IMR-90 (cell line): ENCODE data around the gene ATP4B. TPM values are rescaled to one million over a fixed set of nuclear protein-coding genes. Genes with fewer than 3 reads are reported as not detected.
A peak's percentile ranks its signal among the peaks of the same experiment; 100 is the strongest.

Experiments
- ATAC-seq: fragments of 200-7000 bp; cut with Tn5 transposase; 2 replicates; pipeline ENCODE4 v1.9.1; 2020; ENCODE audit warnings: low read depth, mild to moderate bottlenecking, moderate library complexity
- BruUV-seq: library from RNA; stranded (reverse); fragments of 400-500 nt; replicated peaks from 2 replicates; lab custom pipeline; 2021; lab: Mats Ljungman, UMichigan
- CTCF ChIA-PET: fragments of 300-600 bp; formaldehyde crosslinking; extraction: SDS; loops from one replicate; lab custom pipeline; 2021; ENCODE audit warnings: antibody characterized with exemption; lab: Yijun Ruan, JAX
- POLR2A ChIA-PET: fragments of 300-600 bp; sonication (Branson Sonifier 250); formaldehyde crosslinking; loops from one replicate; lab custom pipeline; 2022; ENCODE audit warnings: antibody characterized with exemption; ENCODE audit not compliant: unreplicated experiment; lab: Charles Lee
- DNase-seq: peaks from one replicate; pipeline ENCODE4 v3.0.0; 2013
- H2AFZ ChIP-seq: replicated peaks from 2 replicates; pipeline ENCODE3; 2013; ENCODE audit warnings: low read length, mild to moderate bottlenecking; ENCODE audit not compliant: poor library complexity
- H2AK5ac ChIP-seq: 2 replicates; pipeline ENCODE4 v1.6.1; 2013; ENCODE audit warnings: low read depth, low read length, inconsistent platforms
- H2AK9ac ChIP-seq: replicated peaks from 2 replicates; pipeline ENCODE3; 2013; ENCODE audit warnings: mild to moderate bottlenecking, low read depth, low read length, moderate library complexity; ENCODE audit not compliant: poor library complexity
- H2BK120ac ChIP-seq: 2 replicates; pipeline ENCODE4 v1.6.1; 2013; ENCODE audit warnings: low read depth, low read length, inconsistent platforms
- H2BK15ac ChIP-seq: 3 replicates; pipeline ENCODE4 v1.6.1; 2013; ENCODE audit warnings: low read depth, low read length, inconsistent platforms
- H2BK20ac ChIP-seq: 2 replicates; pipeline ENCODE4 v1.6.1; 2013; ENCODE audit warnings: low read depth, mild to moderate bottlenecking, inconsistent platforms, low read length, moderate library complexity
- H2BK5ac ChIP-seq: 2 replicates; pipeline ENCODE4 v1.6.1; 2013; ENCODE audit warnings: mild to moderate bottlenecking, low read depth, low read length, inconsistent platforms; ENCODE audit not compliant: poor library complexity, severe bottlenecking
- H3K14ac ChIP-seq: replicated peaks from 2 replicates; pipeline ENCODE4 v1.6.1; 2013; ENCODE audit warnings: low read depth, low read length, inconsistent platforms
- H3K18ac ChIP-seq: 2 replicates; pipeline ENCODE4 v1.6.1; 2013; ENCODE audit warnings: low read depth, low read length, control low read depth
- H3K23ac ChIP-seq: 2 replicates; pipeline ENCODE4 v1.6.1; 2013; ENCODE audit warnings: low read depth, low read length, inconsistent platforms
- H3K27ac ChIP-seq: 2 replicates; pipeline ENCODE4 v1.5.1; 2013; ENCODE audit warnings: mild to moderate bottlenecking, control low read depth, low read length; ENCODE audit not compliant: insufficient read depth
- H3K27me3 ChIP-seq: 2 replicates; pipeline ENCODE4 v1.6.1; 2013; ENCODE audit warnings: low read length; ENCODE audit not compliant: control insufficient read depth, insufficient read depth
- H3K36me3 ChIP-seq: 2 replicates; pipeline ENCODE4 v1.6.1; 2013; ENCODE audit warnings: low read length, mixed read lengths; ENCODE audit not compliant: control insufficient read depth, insufficient read depth
- H3K4ac ChIP-seq: 2 replicates; pipeline ENCODE4 v1.6.1; 2013; ENCODE audit warnings: low read depth, low read length, inconsistent platforms
- H3K4me1 ChIP-seq: 2 replicates; pipeline ENCODE4 v1.6.1; 2013; ENCODE audit warnings: low read length, mixed read lengths; ENCODE audit not compliant: control insufficient read depth, insufficient read depth
- H3K4me2 ChIP-seq: 2 replicates; pipeline ENCODE4 v1.6.1; 2013; ENCODE audit warnings: low read depth, mild to moderate bottlenecking, control low read depth, low read length, moderate library complexity
- H3K4me3 ChIP-seq: 2 replicates; pipeline ENCODE4 v1.5.1; 2013; ENCODE audit warnings: low read depth, mild to moderate bottlenecking, control low read depth, low read length, moderate library complexity; ENCODE audit not compliant: insufficient read depth
- H3K56ac ChIP-seq: 2 replicates; pipeline ENCODE4 v1.6.1; 2013; ENCODE audit warnings: low read length, inconsistent platforms; ENCODE audit not compliant: insufficient read depth; ENCODE audit errors: extremely low read depth
- H3K79me1 ChIP-seq, 2 experiments: 2 replicates each; pipeline ENCODE4 v1.6.1; 2013; ENCODE audit warnings: low read length in 2 of 2, inconsistent platforms in 1 of 2, low read depth in 1 of 2
- H3K9ac ChIP-seq: 2 replicates; pipeline ENCODE4 v1.6.1; 2013; ENCODE audit warnings: low read depth, low read length, control low read depth
- H3K9me1 ChIP-seq: 2 replicates; pipeline ENCODE4 v1.6.1; 2013; ENCODE audit warnings: low read length, inconsistent platforms; ENCODE audit not compliant: insufficient read depth
- H3K9me3 ChIP-seq: 2 replicates; pipeline ENCODE4 v1.6.1; 2013; ENCODE audit warnings: low read length; ENCODE audit not compliant: control insufficient read depth, insufficient read depth
- H4K20me1 ChIP-seq: 2 replicates; pipeline ENCODE4 v1.6.1; 2013; ENCODE audit warnings: low read length, inconsistent platforms; ENCODE audit not compliant: insufficient read depth
- H4K5ac ChIP-seq: 2 replicates; pipeline ENCODE4 v1.6.1; 2013; ENCODE audit warnings: mild to moderate bottlenecking, low read depth, low read length, control low read depth
- H4K8ac ChIP-seq, 2 experiments: 2 replicates each; pipeline ENCODE4 v1.6.1; 2013; ENCODE audit warnings: low read depth in 2 of 2, low read length in 2 of 2, control low read depth in 1 of 2, inconsistent platforms in 1 of 2
- H4K91ac ChIP-seq: 2 replicates; pipeline ENCODE4 v1.6.1; 2013; ENCODE audit warnings: low read depth, low read length, inconsistent platforms; ENCODE audit not compliant: insufficient read depth
- BHLHE40 ChIP-seq: fragments of 150-350 bp; IDR thresholded peaks from 2 replicates; pipeline ENCODE4 v1.6.1; 2016; ENCODE audit warnings: mild to moderate bottlenecking, low read depth, low read length
- CEBPB ChIP-seq: IDR thresholded peaks from 2 replicates; pipeline ENCODE4 v1.6.1; 2012; ENCODE audit warnings: low read depth, low read length, improper control_type of control experiment
- RAD21 ChIP-seq: IDR thresholded peaks from 2 replicates; pipeline ENCODE4 v1.6.1; 2012; ENCODE audit warnings: low read length, improper control_type of control experiment
- WGBS, 2 experiments: methylation state at CpG; one replicate each; pipeline versions ENCODE4 v1.1.5 to v1.1.7; 2013; ENCODE audit warnings: missing lambda C conversion rate in 2 of 2; ENCODE audit not compliant: insufficient read length in 1 of 2; ENCODE audit errors: extremely low coverage in 2 of 2; 5-methylcytosine and 5-hydroxymethylcytosine counted together
- dilution Hi-C: fragments of 300-500 bp; cut with HindIII; formaldehyde crosslinking; loops from one replicate; pipeline ENCODE4 v1.14.3; 2018; ENCODE audit warnings: low sequenced_read_pairs; ENCODE audit not compliant: unreplicated experiment
- in situ Hi-C: fragments of 300-500 bp; cut with MboI; formaldehyde crosslinking; loops from 3 replicates; pipeline ENCODE4 v1.14.3; 2019; ENCODE audit warnings: low sequenced_read_pairs, inconsistent platforms, mixed read lengths
- intact Hi-C: fragments of 100-400 bp; cut with micrococcal nuclease; formaldehyde crosslinking; loops from 2 replicates; pipeline ENCODE4 v1.10.0; 2022
- polyA plus RNA-seq, 3 experiments: library from polyadenylated mRNA; depleted of rRNA; stranded (reverse); fragments of >200 nt; gene quantifications; 2 replicates each; pipeline ENCODE4 v1.2.3, GENCODE V29; 2012; ENCODE audit warnings: low replicate concordance in 1 of 3
- total RNA-seq: library from RNA; depleted of rRNA; stranded (reverse); fragments of >200 nt; gene quantifications from 2 replicates; pipeline ENCODE4 v1.2.3, GENCODE V29; 2012

ATP4B gene
- total and polyA plus RNA-seq, 2 of the 4 experiments (the other 2 are of a cell fraction), result not detected

DNA sequence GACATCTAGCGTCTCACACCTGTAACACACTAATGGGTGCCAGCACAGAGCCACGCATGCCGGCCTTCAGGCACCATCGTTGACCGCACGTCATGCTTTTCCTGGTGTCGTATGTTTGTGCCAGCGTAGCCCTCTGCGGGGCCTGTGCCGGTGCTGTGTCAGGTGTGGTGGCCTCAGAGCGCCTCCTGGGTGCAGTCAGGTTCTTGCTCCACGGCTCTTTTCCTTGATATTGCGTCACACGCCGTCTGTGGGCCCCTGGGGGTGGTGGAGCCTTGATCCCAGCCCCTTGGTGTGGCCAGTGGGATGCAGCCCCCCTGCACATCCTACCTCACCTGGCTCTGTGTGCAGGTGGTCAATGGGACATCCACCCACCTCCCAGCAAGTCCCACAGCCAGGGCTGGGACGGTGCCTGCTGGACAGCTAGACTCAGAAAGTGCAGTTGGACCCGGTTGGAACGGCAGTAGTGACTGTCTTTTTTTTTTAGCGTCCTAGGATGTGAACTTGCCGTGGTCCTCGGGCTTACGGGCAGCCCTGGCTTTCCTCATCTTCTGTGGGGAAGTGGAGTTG is 48.9 kb downstream of the ATP4B start:
- Histone ChIP-seq H3K36me3 (peaks cover 28% of the 10 kb centered on the region), H3K27me3 (no peaks in the 10 kb centered on the region), H4K91ac (no peak overlapping the region), H3K23ac (no peak overlapping the region), H3K27ac (no peak overlapping the region), H3K9me1 (peaks cover 30% of the 10 kb centered on the region), H4K5ac (no peak overlapping the region), H3K4me1 (no peaks in the 10 kb centered on the region), H2BK20ac (no peak overlapping the region), H3K14ac (no peak overlapping the region), H4K8ac (no peak overlapping the region), H2BK5ac (no peak overlapping the region), H3K79me1 (peaks cover 30 to 86% of the 10 kb centered on the region in 2 experiments), H2AK5ac (no peak overlapping the region), H3K56ac (no peak overlapping the region), H2BK15ac (no peak overlapping the region), H3K4me3 (no peak overlapping the region), H3K9ac (no peak overlapping the region), H3K9me3 (no peaks in the 10 kb centered on the region), H3K4me2 (no peak overlapping the region), H2AK9ac (no peak overlapping the region), H3K4ac (no peak overlapping the region), H2BK120ac (no peak overlapping the region), H2AFZ (peak overlapping the region; percentile 28), H4K20me1 (peaks cover 90% of the 10 kb centered on the region), H3K18ac (no peak overlapping the region)
- TF ChIP-seq RAD21 (no peak), CEBPB (peak; percentile 67), BHLHE40 (no peak)
- ChIA-PET POLR2A (no interaction called here), CTCF (no interaction called here)
- dilution Hi-C loops (no loop called here), in situ Hi-C loops (no loop called here), intact Hi-C loops (no loop called here)
- BruUV-seq, result no TSS peak
- WGBS, 2 experiments, result 96% methylated on average over 11 of the region's 22 CpGs; no CpG with 5 or more reads in 1 of the 2 experiments
- DNase-seq (no peak), ATAC-seq (no peak)
